VCaP (cell line): ENCODE results near the gene TOP1.
A peak's percentile ranks its signal among the peaks of the same experiment; 100 is the strongest.
"Not testable (repeated sequence)": the region's sequence is repeated elsewhere in the genome, so short reads cannot be mapped to it uniquely, and the experiment has no call there.

Experiments
- H3K27ac ChIP-seq: fragments of 450-650 bp; 2 replicates; pipeline ENCODE4 v1.5.1; 2017
- CTCF ChIP-seq: fragments of 450-650 bp; conservative IDR thresholded peaks from 2 replicates; pipeline ENCODE4 v1.5.1; 2017; ENCODE audit warnings: mild to moderate bottlenecking, moderate library complexity

The TOP1 gene

GRCh38 chr20:40999841-41000240 lies 28.8 kb upstream of the TOP1 start:
- no peak overlapping the region for H3K27ac ChIP-seq
- no peak for TF ChIP-seq CTCF

- H3K27ac ChIP-seq, result no peak overlapping the region
- no peak for TF ChIP-seq CTCF
These were observed 28.0 kb upstream of the TOP1 start for GRCh38 chr20:41000628-41001027.

- TF ChIP-seq CTCF, result no peak
- no peak overlapping the region for H3K27ac ChIP-seq
These were observed 27.1 kb upstream of the TOP1 start for GRCh38 chr20:41001497-41001896.

- no peak for TF ChIP-seq CTCF
- H3K27ac ChIP-seq, result peak overlapping the region; percentile 24; the same call in 1 of the 2 replicates
These were observed 25.8 kb upstream of the TOP1 start for GRCh38 chr20:41002842-41003142.

GRCh38 chr20:41003143-41003935 lies 25.3 kb upstream of the TOP1 start:
- peak overlapping the region; percentile 24; the same call in 1 of the 2 replicates for H3K27ac ChIP-seq
- no peak for TF ChIP-seq CTCF

- not testable (repeated sequence) for H3K27ac ChIP-seq
These were observed 24.7 kb upstream of the TOP1 start for GRCh38 chr20:41003936-41004294.

- peak overlapping the region; percentile 52 for H3K27ac ChIP-seq
- TF ChIP-seq CTCF, result no peak
These were observed 23.9 kb upstream of the TOP1 start for GRCh38 chr20:41004531-41005360.

GRCh38 chr20:41005361-41005729 lies 23.3 kb upstream of the TOP1 start:
- peak overlapping the region; percentile 52 for H3K27ac ChIP-seq
- TF ChIP-seq CTCF, result no peak
